SH-SY5Y (cell line): Measurements from ENCODE around the gene NIPAL1.

ENCODE experiments used
- GATA2 ChIP-seq: IDR thresholded peaks from 2 replicates; pipeline ENCODE4 v1.6.1; 2011; ENCODE audit warnings: mild to moderate bottlenecking, low read depth, low read length
- GATA3 ChIP-seq: IDR thresholded peaks from 2 replicates; pipeline ENCODE4 v1.6.1; 2011; ENCODE audit warnings: low read depth, mild to moderate bottlenecking, low read length, moderate library complexity

NIPAL1 gene

GRCh38 chr4:48016141-48017107 is at the start of gene NIPAL1, which contains the start of gene CNGA1:
Gene NIPAL1, plus strand, starts transcription at chr4:48016772. Its CDS starts 68 bp downstream, at chr4:48016840.
Gene CNGA1, minus strand, starts transcription at chr4:48016681. Its CDS starts 63,992 bp downstream, at chr4:47952689.
- no peak for TF ChIP-seq GATA3
- TF ChIP-seq GATA2 = no peak

GRCh38 chr4:47968847-47969246 is 47.7 kb upstream of the NIPAL1 start:
- TF ChIP-seq GATA3 = no peak
- no peak for TF ChIP-seq GATA2

GRCh38 chr4:47972181-47972580 is 44.4 kb upstream of the NIPAL1 start:
- no peak for TF ChIP-seq GATA3
- no peak for TF ChIP-seq GATA2

GRCh38 chr4:47972721-47973120 is 43.9 kb upstream of the NIPAL1 start:
- TF ChIP-seq GATA3 = no peak
- no peak for TF ChIP-seq GATA2

- TF ChIP-seq GATA2 = no peak
- no peak for TF ChIP-seq GATA3
Measured at GRCh38 chr4:47974566-47974965, 42.0 kb upstream of the NIPAL1 start.

GRCh38 chr4:47990145-47990544 is 26.4 kb upstream of the NIPAL1 start:
- no peak for TF ChIP-seq GATA3
- no peak for TF ChIP-seq GATA2

- TF ChIP-seq GATA2 = no peak
- TF ChIP-seq GATA3 = no peak
Measured at GRCh38 chr4:47996021-47996420, 20.6 kb upstream of the NIPAL1 start.

- TF ChIP-seq GATA2 = no peak
- no peak for TF ChIP-seq GATA3
Measured at GRCh38 chr4:48002267-48002666, 14.3 kb upstream of the NIPAL1 start.

- no peak for TF ChIP-seq GATA3
- TF ChIP-seq GATA2 = no peak
Measured at GRCh38 chr4:48005781-48006180, 10.8 kb upstream of the NIPAL1 start.

- TF ChIP-seq GATA2 (no peak), GATA3 (no peak)
Measured at GRCh38 chr4:48008021-48008596, 8.5 kb upstream of the NIPAL1 start.

GRCh38 chr4:48011722-48012121 is 4.8 kb upstream of the NIPAL1 start:
- TF ChIP-seq GATA3 (no peak), GATA2 (no peak)

GRCh38 chr4:48012824-48013223 is 3.7 kb upstream of the NIPAL1 start:
- TF ChIP-seq GATA2 (no peak), GATA3 (no peak)

GRCh38 chr4:48015216-48015615 is 1.4 kb upstream of the NIPAL1 start:
- no peak for TF ChIP-seq GATA2
- no peak for TF ChIP-seq GATA3

GRCh38 chr4:48015678-48016077 is 894 bp upstream of the NIPAL1 start:
- TF ChIP-seq GATA3 (no peak), GATA2 (no peak)

- TF ChIP-seq GATA2 (no peak), GATA3 (no peak)
Measured at GRCh38 chr4:48017108-48017571, 568 bp downstream of the NIPAL1 start.

GRCh38 chr4:48018112-48018511 is 1.5 kb downstream of the NIPAL1 start:
- TF ChIP-seq GATA3 (no peak), GATA2 (no peak)
